22Rv1 (cell line): Measurements from ENCODE around the gene NOB1.

Experiments
- CTCF ChIP-seq: fragments of 450-650 bp; IDR thresholded peaks from 2 replicates; pipeline ENCODE4 v1.5.1; 2017; ENCODE audit warnings: mild to moderate bottlenecking
- ZFX ChIP-seq: fragments of 450-650 bp; IDR thresholded peaks from 2 replicates; pipeline ENCODE4 v1.6.1; 2017; ENCODE audit warnings: antibody characterized with exemption, borderline replicate concordance

GRCh38 chr16:69711115-69711740, 43.5 kb downstream of the NOB1 start:
- TF ChIP-seq CTCF (no peak), ZFX (no peak)
